Endodermal cell (in vitro differentiated cells): ENCODE data around the gene EMP1. TPM values are rescaled to one million over a fixed set of nuclear protein-coding genes. Genes with fewer than 3 reads are reported as not detected.
A peak's percentile ranks its signal among the peaks of the same experiment; 100 is the strongest.

Experiments
- DNase-seq: peaks from one replicate; pipeline ENCODE4 v3.0.0-alpha.2; 2017
- H3K27ac ChIP-seq: 2 replicates; pipeline ENCODE4 v1.5.1; 2013; ENCODE audit warnings: mild to moderate bottlenecking, low read depth, low read length, moderate library complexity
- H3K27me3 ChIP-seq: 2 replicates; pipeline ENCODE4 v1.6.1; 2013; ENCODE audit warnings: mild to moderate bottlenecking, low read length, moderate library complexity; ENCODE audit not compliant: insufficient read depth, control insufficient read depth, poor library complexity, severe bottlenecking
- H3K36me3 ChIP-seq: 2 replicates; pipeline ENCODE4 v1.7.0; 2013; ENCODE audit warnings: mild to moderate bottlenecking, low read length, moderate library complexity; ENCODE audit not compliant: control insufficient read depth, insufficient read depth
- H3K4me1 ChIP-seq: one replicate; pipeline ENCODE4 v1.7.0; 2013; ENCODE audit warnings: low read length; ENCODE audit not compliant: control insufficient read depth, insufficient read depth
- H3K4me3 ChIP-seq: 2 replicates; pipeline ENCODE4 v1.5.1; 2013; ENCODE audit warnings: mild to moderate bottlenecking, low read length, moderate library complexity
- H3K9ac ChIP-seq: 2 replicates; pipeline ENCODE4 v1.6.1; 2013; ENCODE audit warnings: mild to moderate bottlenecking, low read length, moderate library complexity; ENCODE audit not compliant: poor library complexity, severe bottlenecking; ENCODE audit errors: extremely low read depth
- H3K9me3 ChIP-seq: 2 replicates; pipeline ENCODE4 v1.6.1; 2013; ENCODE audit warnings: mild to moderate bottlenecking, low read length, moderate library complexity; ENCODE audit not compliant: control insufficient read depth
- H3K27ac Mint-ChIP-seq: 2 replicates; pipeline ENCODE4 v1.8.0; 2020; ENCODE audit warnings: mixed read lengths
- H3K27me3 Mint-ChIP-seq: 2 replicates; pipeline ENCODE4 v1.8.0; 2021; ENCODE audit warnings: mild to moderate bottlenecking, mixed read lengths; ENCODE audit not compliant: insufficient read depth
- H3K36me3 Mint-ChIP-seq: 2 replicates; pipeline ENCODE4 v1.8.0; 2020; ENCODE audit warnings: low read depth, mixed read lengths
- H3K4me1 Mint-ChIP-seq: 2 replicates; pipeline ENCODE4 v1.8.0; 2020; ENCODE audit warnings: mixed read lengths
- H3K4me3 Mint-ChIP-seq: 2 replicates; pipeline ENCODE4 v1.8.0; 2020; ENCODE audit warnings: mild to moderate bottlenecking, moderate library complexity, mixed read lengths
- H3K9me3 Mint-ChIP-seq: 2 replicates; pipeline ENCODE4 v1.8.0; 2020; ENCODE audit warnings: mild to moderate bottlenecking, mixed read lengths
- WGBS, 2 experiments: methylation state at CpG; one replicate each; pipeline versions ENCODE4 v1.1.5 to v1.1.7; 2013; ENCODE audit warnings: missing lambda C conversion rate in 2 of 2, mixed read lengths in 1 of 2; ENCODE audit not compliant: insufficient coverage in 1 of 2, insufficient read length in 1 of 2; 5-methylcytosine and 5-hydroxymethylcytosine counted together
- total RNA-seq, 2 donors: library from RNA; stranded (reverse); fragmentation: NEBNext Ultra II Directional in 1 of 2; extraction: Animal tissue kit (Norgen Biotek cat#: 25700) in 1 of 2; gene quantifications; 2 replicates in 1 of 2; 3 replicates in 1 of 2; pipeline ENCODE4 v1.2.1, GENCODE V29; 2021
- TF ChIP-seq, protein P1 (sequence below): fragments of 200-600 bp; sonication (generic); conservative IDR thresholded peaks from 2 replicates; pipeline ENCODE4 v1.5.0; 2021; ENCODE audit warnings: antibody characterized with exemption, mild to moderate bottlenecking

Gene EMP1
- total RNA-seq, 2 donors from 2014 or later: 0.58 to 0.59 TPM

DNA sequence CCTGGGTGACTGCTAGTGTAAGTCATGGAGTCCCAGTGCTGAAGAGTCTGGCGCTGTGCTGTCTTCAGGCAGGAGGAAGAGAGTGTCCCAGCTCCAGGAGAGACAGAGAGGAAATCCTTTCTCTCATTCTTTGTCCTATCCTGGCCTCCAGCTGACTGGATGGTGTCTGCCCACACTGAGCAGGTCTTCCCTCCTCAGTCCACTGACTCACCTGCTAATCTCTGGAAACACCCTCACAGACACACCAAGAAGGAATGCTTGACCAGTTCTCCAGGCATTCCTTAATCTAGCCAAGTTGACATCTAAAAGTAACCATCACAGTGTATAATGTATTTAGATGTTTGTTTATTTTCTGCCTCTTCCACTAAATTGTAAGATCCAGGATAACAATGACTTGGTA lies 53.9 kb downstream of the EMP1 start:
- Histone ChIP-seq H3K27me3 (no peaks in the 10 kb centered on the region), H3K36me3 (no peaks in the 10 kb centered on the region), H3K9me3 (no peaks in the 10 kb centered on the region), H3K9ac (no peak overlapping the region), H3K27ac (no peak overlapping the region), H3K4me3 (no peak overlapping the region), H3K4me1 (no peaks in the 10 kb centered on the region)
- peak; percentile 31 for DNase-seq
- Mint-ChIP-seq H3K27me3 (peaks cover 13% of the 10 kb centered on the region), H3K4me3 (no peak overlapping the region), H3K9me3 (no peaks in the 10 kb centered on the region), H3K27ac (no peak overlapping the region), H3K4me1 (peaks cover 6% of the 10 kb centered on the region), H3K36me3 (no peaks in the 10 kb centered on the region)
- 88 to 91% methylated on average over 1 of the region's 1 CpG for WGBS, 2 experiments
- TF ChIP-seq, protein P1, sequence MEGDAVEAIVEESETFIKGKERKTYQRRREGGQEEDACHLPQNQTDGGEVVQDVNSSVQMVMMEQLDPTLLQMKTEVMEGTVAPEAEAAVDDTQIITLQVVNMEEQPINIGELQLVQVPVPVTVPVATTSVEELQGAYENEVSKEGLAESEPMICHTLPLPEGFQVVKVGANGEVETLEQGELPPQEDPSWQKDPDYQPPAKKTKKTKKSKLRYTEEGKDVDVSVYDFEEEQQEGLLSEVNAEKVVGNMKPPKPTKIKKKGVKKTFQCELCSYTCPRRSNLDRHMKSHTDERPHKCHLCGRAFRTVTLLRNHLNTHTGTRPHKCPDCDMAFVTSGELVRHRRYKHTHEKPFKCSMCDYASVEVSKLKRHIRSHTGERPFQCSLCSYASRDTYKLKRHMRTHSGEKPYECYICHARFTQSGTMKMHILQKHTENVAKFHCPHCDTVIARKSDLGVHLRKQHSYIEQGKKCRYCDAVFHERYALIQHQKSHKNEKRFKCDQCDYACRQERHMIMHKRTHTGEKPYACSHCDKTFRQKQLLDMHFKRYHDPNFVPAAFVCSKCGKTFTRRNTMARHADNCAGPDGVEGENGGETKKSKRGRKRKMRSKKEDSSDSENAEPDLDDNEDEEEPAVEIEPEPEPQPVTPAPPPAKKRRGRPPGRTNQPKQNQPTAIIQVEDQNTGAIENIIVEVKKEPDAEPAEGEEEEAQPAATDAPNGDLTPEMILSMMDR: no peak

DNA sequence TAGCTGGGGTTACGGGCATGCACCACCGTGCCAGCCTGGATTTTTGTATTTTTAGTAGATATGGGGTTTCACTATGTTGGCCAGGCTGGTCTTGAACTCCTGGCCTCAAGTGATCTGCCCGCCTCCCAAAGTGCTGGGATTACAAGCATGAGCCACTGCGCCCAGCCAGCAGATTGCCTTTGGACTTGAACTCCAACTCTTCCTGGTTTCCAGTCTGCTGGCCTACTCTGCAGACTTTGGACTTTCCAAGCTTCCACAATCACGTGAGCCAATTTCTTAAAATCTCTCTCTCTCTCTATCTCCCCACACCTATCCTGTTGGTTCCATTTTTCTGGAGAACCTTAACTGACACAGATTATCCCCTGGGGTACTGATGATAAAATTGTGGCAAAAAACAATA lies 55.0 kb downstream of the EMP1 start:
- Histone ChIP-seq H3K9me3 (no peaks in the 10 kb centered on the region), H3K27ac (no peak overlapping the region), H3K4me1 (peaks cover under 1% of the 10 kb centered on the region), H3K27me3 (no peaks in the 10 kb centered on the region), H3K4me3 (no peak overlapping the region), H3K36me3 (no peaks in the 10 kb centered on the region), H3K9ac (no peak overlapping the region)
- 94% methylated on average over 5 of the region's 5 CpGs for WGBS, 2 experiments
- no peak overlapping the region for H3K4me3 Mint-ChIP-seq
- TF ChIP-seq, protein P1: no peak
- no peaks in the 10 kb centered on the region for H3K36me3 Mint-ChIP-seq
- DNase-seq: peak; percentile 30
- no peak overlapping the region for H3K27ac Mint-ChIP-seq
- peaks cover 15% of the 10 kb centered on the region for H3K4me1 Mint-ChIP-seq
- no peaks in the 10 kb centered on the region for H3K9me3 Mint-ChIP-seq
- H3K27me3 Mint-ChIP-seq: peaks cover 13% of the 10 kb centered on the region

DNA sequence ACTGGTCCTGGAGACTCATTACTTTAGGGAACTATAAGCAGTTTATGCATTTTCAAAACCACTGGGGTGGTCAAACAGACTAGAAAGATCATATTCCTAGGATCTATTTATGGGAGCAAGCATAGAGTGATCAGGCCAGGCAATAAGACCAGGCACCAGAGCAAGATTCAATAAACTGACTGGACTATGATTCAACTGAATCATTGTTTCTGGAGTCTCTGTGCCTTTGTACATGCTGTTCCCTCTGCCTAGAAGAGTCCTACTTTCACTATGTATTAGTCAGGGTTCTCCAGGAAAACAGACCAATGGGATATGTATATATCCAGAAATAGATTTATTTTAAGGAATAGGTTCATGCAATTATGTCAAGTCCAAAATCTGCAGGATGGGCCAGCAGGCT lies 55.5 kb downstream of the EMP1 start:
- Histone ChIP-seq H3K4me3 (no peak overlapping the region), H3K27ac (no peak overlapping the region), H3K9me3 (no peaks in the 10 kb centered on the region), H3K9ac (no peak overlapping the region), H3K4me1 (peaks cover 6% of the 10 kb centered on the region), H3K27me3 (no peaks in the 10 kb centered on the region), H3K36me3 (no peaks in the 10 kb centered on the region)
- H3K4me3 Mint-ChIP-seq: no peak overlapping the region
- H3K27ac Mint-ChIP-seq: no peak overlapping the region
- DNase-seq: no peak
- TF ChIP-seq, protein P1: no peak
- H3K36me3 Mint-ChIP-seq: no peaks in the 10 kb centered on the region
- H3K9me3 Mint-ChIP-seq: no peaks in the 10 kb centered on the region
- peaks cover 20% of the 10 kb centered on the region for H3K4me1 Mint-ChIP-seq
- peaks cover 13% of the 10 kb centered on the region for H3K27me3 Mint-ChIP-seq
